CD14-positive monocyte (primary cell): ENCODE measurements around the gene MAN1C1. TPM values are rescaled to one million over a fixed set of nuclear protein-coding genes. Genes with fewer than 3 reads are reported as not detected.

Experiments used
- DNase-seq, 3 donors: peaks; one replicate each; pipeline ENCODE4 v3.0.0-alpha.2; 2011 to 2022
- H2AFZ ChIP-seq: 2 replicates; pipeline ENCODE4 v1.6.0; 2012; ENCODE audit warnings: mild to moderate bottlenecking, low read depth, low read length, inconsistent platforms; ENCODE audit not compliant: insufficient read depth, poor library complexity, severe bottlenecking
- H3K27ac ChIP-seq, 2 donors: 1 replicate in 1 of 2; 2 replicates in 1 of 2; pipeline ENCODE4 v1.5.1; 2012 to 2013; ENCODE audit warnings: low read length in 2 of 2, control low read depth in 1 of 2, inconsistent platforms in 1 of 2, low read depth in 1 of 2, mild to moderate bottlenecking in 1 of 2
- H3K27me3 ChIP-seq, 2 donors: one replicate each; pipeline versions ENCODE4 v1.6.0 to v1.6.1; 2011 to 2013; ENCODE audit warnings: low read length in 2 of 2; ENCODE audit not compliant: control insufficient read depth in 2 of 2, insufficient read depth in 2 of 2
- H3K36me3 ChIP-seq, 2 donors: replicated peaks in 1 of 2; 1 replicate in 1 of 2; 2 replicates in 1 of 2; pipeline versions ENCODE4 v1.5.1 to v1.6.1; 2012 to 2013; ENCODE audit warnings: low read length in 2 of 2, control low read depth in 1 of 2, inconsistent platforms in 1 of 2, mild to moderate bottlenecking in 1 of 2; ENCODE audit not compliant: insufficient read depth in 2 of 2, control insufficient read depth in 1 of 2
- H3K4me1 ChIP-seq, 2 donors: 1 replicate in 1 of 2; 2 replicates in 1 of 2; pipeline versions ENCODE4 v1.5.1 to v1.6.1; 2012 to 2013; ENCODE audit warnings: low read length in 2 of 2, control low read depth in 1 of 2, inconsistent platforms in 1 of 2, mild to moderate bottlenecking in 1 of 2, moderate library complexity in 1 of 2; ENCODE audit not compliant: insufficient read depth in 2 of 2, control insufficient read depth in 1 of 2
- H3K4me2 ChIP-seq: replicated peaks from 2 replicates; pipeline ENCODE3; 2012; ENCODE audit warnings: low read length, moderate library complexity, mild to moderate bottlenecking; ENCODE audit not compliant: poor library complexity, severe bottlenecking; ENCODE audit errors: extremely low read depth
- H3K4me3 ChIP-seq, 3 experiments: fragments of 200-600 bp in 1 of 3; sonication (generic) in 1 of 3; replicated peaks in 1 of 3; 1 replicate in 2 of 3; 2 replicates in 1 of 3; pipeline ENCODE4 v1.5.1; 2011 to 2013; ENCODE audit warnings: low read length in 3 of 3, mild to moderate bottlenecking in 3 of 3, control low read depth in 2 of 3, low read depth in 2 of 3, inconsistent platforms in 1 of 3, moderate library complexity in 1 of 3
- H3K79me2 ChIP-seq: 2 replicates; pipeline ENCODE4 v1.6.0; 2012; ENCODE audit warnings: mild to moderate bottlenecking, control low read depth, inconsistent platforms, low read length, moderate library complexity; ENCODE audit not compliant: insufficient read depth
- H3K9ac ChIP-seq: 2 replicates; pipeline ENCODE4 v1.6.0; 2017; ENCODE audit warnings: low read length, mild to moderate bottlenecking; ENCODE audit not compliant: insufficient read depth, poor library complexity, severe bottlenecking
- H3K9me3 ChIP-seq, 2 donors: replicated peaks in 1 of 2; 1 replicate in 1 of 2; 2 replicates in 1 of 2; pipeline versions ENCODE4 v1.5.1 to v1.6.1; 2012 to 2013; ENCODE audit warnings: low read length in 2 of 2, control low read depth in 1 of 2; ENCODE audit not compliant: control insufficient read depth in 1 of 2, insufficient read depth in 1 of 2
- H4K20me1 ChIP-seq: 2 replicates; pipeline ENCODE4 v1.6.0; 2012; ENCODE audit warnings: mild to moderate bottlenecking, low read length, control low read depth, moderate library complexity; ENCODE audit not compliant: insufficient read depth
- H3K27ac Mint-ChIP-seq, 7 donors: one replicate each; pipeline ENCODE4 v1.8.0; 2020; ENCODE audit warnings: mild to moderate bottlenecking in 7 of 7, mixed read lengths in 7 of 7, moderate library complexity in 6 of 7, inconsistent platforms in 2 of 7
- H3K27me3 Mint-ChIP-seq, 3 donors: one replicate each; pipeline ENCODE4 v1.8.0; 2021 to 2022; ENCODE audit warnings: low read depth in 3 of 3, mild to moderate bottlenecking in 3 of 3, mixed read lengths in 3 of 3, moderate library complexity in 3 of 3, inconsistent platforms in 1 of 3
- H3K36me3 Mint-ChIP-seq, 2 donors: one replicate each; pipeline ENCODE4 v1.8.0; 2020; ENCODE audit warnings: mixed read lengths in 2 of 2, inconsistent platforms in 1 of 2, mild to moderate bottlenecking in 1 of 2
- H3K4me1 Mint-ChIP-seq: one replicate; pipeline ENCODE4 v1.8.0; 2020; ENCODE audit warnings: mild to moderate bottlenecking, mixed read lengths
- H3K4me3 Mint-ChIP-seq, 2 donors: one replicate each; pipeline ENCODE4 v1.8.0; 2020; ENCODE audit warnings: mild to moderate bottlenecking in 2 of 2, mixed read lengths in 2 of 2, moderate library complexity in 1 of 2
- H3K9me3 Mint-ChIP-seq, 7 donors: one replicate each; pipeline ENCODE4 v1.8.0; 2020 to 2022; ENCODE audit warnings: mixed read lengths in 7 of 7, mild to moderate bottlenecking in 6 of 7, moderate library complexity in 6 of 7, inconsistent platforms in 2 of 7
- WGBS: methylation state at CpG from one replicate; pipeline ENCODE4 v1.1.5; 2013; ENCODE audit warnings: missing lambda C conversion rate; ENCODE audit not compliant: insufficient coverage; 5-methylcytosine and 5-hydroxymethylcytosine counted together
- intact Hi-C, 2 donors: fragments of 100-400 bp; cut with micrococcal nuclease; formaldehyde crosslinking; loops; one replicate each; pipeline versions ENCODE4 v1.15.0 to v1.15.1; 2023
- polyA plus RNA-seq, 3 donors: library from polyadenylated mRNA; depleted of rRNA in 1 of 3; unstranded in 2 of 3; stranded (reverse) in 1 of 3; fragments of 300-500 nt in 2 of 3; fragments of >200 nt in 1 of 3; fragmentation: Illumina TruSeq in 2 of 3; gene quantifications; 1 replicate in 2 of 3; 2 replicates in 1 of 3; pipeline ENCODE4 v1.2.3, GENCODE V29; 2012 to 2021
- TF ChIP-seq, protein P1 (sequence below): fragments of 200-600 bp; IDR thresholded peaks from one replicate; pipeline ENCODE4 v1.8.0; 2022; ENCODE audit warnings: antibody characterized with exemption, mild to moderate bottlenecking

MAN1C1 gene
- polyA plus RNA-seq, 3 donors, result 1.2 to 7.2 (median 1.7) TPM

GRCh38 chr1:25820247-25821111 is 203.9 kb downstream of the MAN1C1 start:
- no peaks in the 10 kb centered on the region for H3K27me3 ChIP-seq
- Mint-ChIP-seq H3K36me3 (peaks cover 17 to 33% of the 10 kb centered on the region in 2 donors), H3K4me1 (peaks cover 36% of the 10 kb centered on the region), H3K27me3 (peaks cover 0 to 4% (median 3%) of the 10 kb centered on the region in 3 donors), H3K9me3 (peaks cover 0 to 2% (median 0%) of the 10 kb centered on the region in 7 donors), H3K4me3 (peak overlapping the region; percentile 97 to 98), H3K27ac (peak overlapping the region; percentile 91 to 98 (median 95))
- peaks cover 20 to 33% of the 10 kb centered on the region in 2 donors for H3K4me1 ChIP-seq
- peaks cover 17 to 25% of the 10 kb centered on the region in 2 donors for H3K36me3 ChIP-seq
- peak overlapping the region; percentile 70 to 93 (median 88) for H3K4me3 ChIP-seq
- H3K79me2 ChIP-seq, result peaks cover 51% of the 10 kb centered on the region
- H3K27ac ChIP-seq, result peak overlapping the region; percentile 82 to 87
- H2AFZ ChIP-seq, result peak overlapping the region; percentile 98
- WGBS, result under 1% methylated on average over 67 of the region's 67 CpGs
- intact Hi-C loops, result loop anchor here in 1 of 2 donors (2.0 to 5.0 kb wide), 2 partner anchors 37 to 178 kb away; partner anchors contain the start of genes AUNIP and PAFAH2
- DNase-seq, result peak; percentile 60 to 69 (median 63)
- peaks cover 32% of the 10 kb centered on the region for H4K20me1 ChIP-seq
- TF ChIP-seq, protein P1, sequence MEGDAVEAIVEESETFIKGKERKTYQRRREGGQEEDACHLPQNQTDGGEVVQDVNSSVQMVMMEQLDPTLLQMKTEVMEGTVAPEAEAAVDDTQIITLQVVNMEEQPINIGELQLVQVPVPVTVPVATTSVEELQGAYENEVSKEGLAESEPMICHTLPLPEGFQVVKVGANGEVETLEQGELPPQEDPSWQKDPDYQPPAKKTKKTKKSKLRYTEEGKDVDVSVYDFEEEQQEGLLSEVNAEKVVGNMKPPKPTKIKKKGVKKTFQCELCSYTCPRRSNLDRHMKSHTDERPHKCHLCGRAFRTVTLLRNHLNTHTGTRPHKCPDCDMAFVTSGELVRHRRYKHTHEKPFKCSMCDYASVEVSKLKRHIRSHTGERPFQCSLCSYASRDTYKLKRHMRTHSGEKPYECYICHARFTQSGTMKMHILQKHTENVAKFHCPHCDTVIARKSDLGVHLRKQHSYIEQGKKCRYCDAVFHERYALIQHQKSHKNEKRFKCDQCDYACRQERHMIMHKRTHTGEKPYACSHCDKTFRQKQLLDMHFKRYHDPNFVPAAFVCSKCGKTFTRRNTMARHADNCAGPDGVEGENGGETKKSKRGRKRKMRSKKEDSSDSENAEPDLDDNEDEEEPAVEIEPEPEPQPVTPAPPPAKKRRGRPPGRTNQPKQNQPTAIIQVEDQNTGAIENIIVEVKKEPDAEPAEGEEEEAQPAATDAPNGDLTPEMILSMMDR, result no peak
- H3K4me2 ChIP-seq, result peak overlapping the region; percentile 99
- no peaks in the 10 kb centered on the region for H3K9me3 ChIP-seq
- peak overlapping the region; percentile 95 for H3K9ac ChIP-seq

- peak overlapping the region; percentile 98 for H2AFZ ChIP-seq
- peak overlapping the region; percentile 99 for H3K4me2 ChIP-seq
- peaks cover 0 to 2% (median 0%) of the 10 kb centered on the region in 7 donors for H3K9me3 Mint-ChIP-seq
- H3K27ac Mint-ChIP-seq, result peak overlapping the region; percentile 85 to 94 (median 91)
- no peaks in the 10 kb centered on the region for H3K27me3 ChIP-seq
- H3K27ac ChIP-seq, result peak overlapping the region; percentile 82 to 87
- H4K20me1 ChIP-seq, result peaks cover 37% of the 10 kb centered on the region
- peaks cover 51% of the 10 kb centered on the region for H3K79me2 ChIP-seq
- H3K4me3 Mint-ChIP-seq, result peak overlapping the region; percentile 93 to 97
- intact Hi-C loops, result loop anchor here in 1 of 2 donors (2.0 to 5.0 kb wide), 2 partner anchors 36 to 178 kb away; partner anchors contain the start of genes AUNIP and PAFAH2
- peaks cover 0 to 4% (median 3%) of the 10 kb centered on the region in 3 donors for H3K27me3 Mint-ChIP-seq
- peak overlapping the region; percentile 70 to 93 (median 88) for H3K4me3 ChIP-seq
- H3K4me1 Mint-ChIP-seq, result peaks cover 36% of the 10 kb centered on the region
- H3K4me1 ChIP-seq, result peaks cover 20 to 33% of the 10 kb centered on the region in 2 donors
- TF ChIP-seq, protein P1, result no peak
- H3K9me3 ChIP-seq, result no peaks in the 10 kb centered on the region
- no peak for DNase-seq
- 23% methylated on average over 10 of the region's 10 CpGs for WGBS
- H3K36me3 ChIP-seq, result peaks cover 16 to 25% of the 10 kb centered on the region in 2 donors
- H3K36me3 Mint-ChIP-seq, result peaks cover 15 to 32% of the 10 kb centered on the region in 2 donors
- H3K9ac ChIP-seq, result peak overlapping the region; percentile 95
Measured at GRCh38 chr1:25821112-25821476, 204.5 kb downstream of the MAN1C1 start.
